WTC11 (cell line): ENCODE results near the gene CXCL11.
"Not testable (repeated sequence)": the region's sequence is repeated elsewhere in the genome, so short reads cannot be mapped to it uniquely, and the experiment has no call there.

Experiments used
- E2F4 ChIP-seq: sonication (generic); formaldehyde crosslinking; IDR thresholded peaks from 2 replicates; pipeline ENCODE4 v1.8.1; 2022; ENCODE audit warnings: low read depth, mild to moderate bottlenecking, moderate library complexity, missing genetic modification reagents, borderline replicate concordance
- FOXK1 ChIP-seq: sonication (generic); formaldehyde crosslinking; IDR thresholded peaks from 2 replicates; pipeline ENCODE4 v1.8.0; 2022; ENCODE audit warnings: mild to moderate bottlenecking, moderate library complexity, missing genetic modification reagents
- NR3C1 ChIP-seq: sonication (generic); formaldehyde crosslinking; conservative IDR thresholded peaks from 2 replicates; pipeline ENCODE4 v1.8.1; 2023; ENCODE audit warnings: low read depth, mild to moderate bottlenecking, missing genetic modification reagents
- PRDM15 ChIP-seq: sonication (generic); formaldehyde crosslinking; IDR thresholded peaks from 2 replicates; pipeline ENCODE4 v1.8.0; 2022; ENCODE audit warnings: missing genetic modification reagents
- PRRX2 ChIP-seq: fragments of 250-450 bp; sonication (Bioruptor Pico); IDR thresholded peaks from 2 replicates; pipeline ENCODE4 v1.8.0; 2021; ENCODE audit warnings: mild to moderate bottlenecking
- TP53 ChIP-seq: sonication (generic); formaldehyde crosslinking; IDR thresholded peaks from 2 replicates; pipeline ENCODE4 v1.8.1; 2023; ENCODE audit warnings: mild to moderate bottlenecking, missing genetic modification reagents
- ZNF232 ChIP-seq: sonication (generic); formaldehyde crosslinking; IDR thresholded peaks from 2 replicates; pipeline ENCODE4 v1.8.0; 2022; ENCODE audit warnings: mild to moderate bottlenecking, missing genetic modification reagents
- TF ChIP-seq, protein P1 (sequence below): sonication (generic); formaldehyde crosslinking; IDR thresholded peaks from 2 replicates; pipeline ENCODE4 v1.8.0; 2022; ENCODE audit warnings: mild to moderate bottlenecking, missing genetic modification reagents
- TF ChIP-seq, protein P2 (sequence below): fragments of 200-600 bp; IDR thresholded peaks from 2 replicates; pipeline ENCODE4 v1.8.0; 2022; ENCODE audit warnings: antibody characterized with exemption

DNA sequence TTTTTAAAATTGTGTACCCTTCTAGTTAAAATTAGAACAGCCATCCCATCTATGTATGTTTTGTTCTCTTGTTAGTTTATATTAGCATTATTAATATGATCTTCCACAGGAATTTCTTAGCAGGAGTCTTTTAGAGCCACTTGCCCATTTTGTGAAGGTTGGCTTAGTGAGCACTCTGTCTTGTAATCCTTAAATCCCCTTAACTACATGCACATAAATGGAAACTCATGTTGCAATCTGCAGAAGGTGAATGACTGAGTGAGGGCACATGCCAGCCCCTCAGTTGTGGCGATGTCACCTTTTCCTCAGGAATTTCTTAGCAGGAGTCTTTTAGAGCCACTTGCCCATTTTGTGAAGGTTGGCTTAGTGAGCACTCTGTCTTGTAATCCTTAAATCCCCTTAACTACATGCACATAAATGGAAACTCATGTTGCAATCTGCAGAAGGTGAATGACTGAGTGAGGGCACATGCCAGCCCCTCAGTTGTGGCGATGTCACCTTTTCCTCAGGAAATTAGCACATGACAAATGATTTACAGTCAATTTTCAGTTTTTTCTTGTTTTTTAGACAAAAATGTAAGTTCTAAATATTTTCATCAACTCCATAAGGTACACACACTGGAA is 37.2 kb downstream of the CXCL11 start:
- TF ChIP-seq, protein P1, sequence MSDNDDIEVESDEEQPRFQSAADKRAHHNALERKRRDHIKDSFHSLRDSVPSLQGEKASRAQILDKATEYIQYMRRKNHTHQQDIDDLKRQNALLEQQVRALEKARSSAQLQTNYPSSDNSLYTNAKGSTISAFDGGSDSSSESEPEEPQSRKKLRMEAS (CRISPR knock-in tag) = not testable (repeated sequence)
- TF ChIP-seq, protein P2, sequence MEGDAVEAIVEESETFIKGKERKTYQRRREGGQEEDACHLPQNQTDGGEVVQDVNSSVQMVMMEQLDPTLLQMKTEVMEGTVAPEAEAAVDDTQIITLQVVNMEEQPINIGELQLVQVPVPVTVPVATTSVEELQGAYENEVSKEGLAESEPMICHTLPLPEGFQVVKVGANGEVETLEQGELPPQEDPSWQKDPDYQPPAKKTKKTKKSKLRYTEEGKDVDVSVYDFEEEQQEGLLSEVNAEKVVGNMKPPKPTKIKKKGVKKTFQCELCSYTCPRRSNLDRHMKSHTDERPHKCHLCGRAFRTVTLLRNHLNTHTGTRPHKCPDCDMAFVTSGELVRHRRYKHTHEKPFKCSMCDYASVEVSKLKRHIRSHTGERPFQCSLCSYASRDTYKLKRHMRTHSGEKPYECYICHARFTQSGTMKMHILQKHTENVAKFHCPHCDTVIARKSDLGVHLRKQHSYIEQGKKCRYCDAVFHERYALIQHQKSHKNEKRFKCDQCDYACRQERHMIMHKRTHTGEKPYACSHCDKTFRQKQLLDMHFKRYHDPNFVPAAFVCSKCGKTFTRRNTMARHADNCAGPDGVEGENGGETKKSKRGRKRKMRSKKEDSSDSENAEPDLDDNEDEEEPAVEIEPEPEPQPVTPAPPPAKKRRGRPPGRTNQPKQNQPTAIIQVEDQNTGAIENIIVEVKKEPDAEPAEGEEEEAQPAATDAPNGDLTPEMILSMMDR = not testable (repeated sequence)
- not testable (repeated sequence) for TF ChIP-seq ZNF232; FOXK1 (CRISPR knock-in tag); E2F4 (CRISPR knock-in tag); NR3C1; PRRX2 (CRISPR knock-in tag); PRDM15 (CRISPR knock-in tag); TP53
